Ishikawa (cell line): ENCODE measurements around the gene HYAL2.

ENCODE experiments used
- CEBPB ChIP-seq: IDR thresholded peaks from 2 replicates; pipeline ENCODE4 v1.6.1; 2012
- CREB1 ChIP-seq: IDR thresholded peaks from 2 replicates; pipeline ENCODE4 v1.6.1; 2012; ENCODE audit warnings: low read depth
- EGR1 ChIP-seq: IDR thresholded peaks from 2 replicates; pipeline ENCODE4 v1.6.1; 2012
- EP300 ChIP-seq: IDR thresholded peaks from 2 replicates; pipeline ENCODE4 v1.6.1; 2012; ENCODE audit warnings: borderline replicate concordance
- FOXM1 ChIP-seq: IDR thresholded peaks from 2 replicates; pipeline ENCODE4 v1.6.1; 2012; ENCODE audit warnings: low read depth, borderline replicate concordance
- MAX ChIP-seq: IDR thresholded peaks from 2 replicates; pipeline ENCODE4 v1.6.1; 2012
- NFIC ChIP-seq: IDR thresholded peaks from 2 replicates; pipeline ENCODE4 v1.6.1; 2012
- RAD21 ChIP-seq: IDR thresholded peaks from 2 replicates; pipeline ENCODE4 v1.6.1; 2012; ENCODE audit warnings: low read depth
- REST ChIP-seq: IDR thresholded peaks from 2 replicates; pipeline ENCODE4 v1.6.1; 2012; ENCODE audit warnings: low read depth, mild to moderate bottlenecking
- TAF1 ChIP-seq: IDR thresholded peaks from 2 replicates; pipeline ENCODE4 v1.6.1; 2012; ENCODE audit warnings: low read depth, mild to moderate bottlenecking
- TCF12 ChIP-seq: IDR thresholded peaks from 2 replicates; pipeline ENCODE4 v1.6.1; 2012; ENCODE audit warnings: low read depth
- TEAD4 ChIP-seq: IDR thresholded peaks from 2 replicates; pipeline ENCODE4 v1.6.1; 2012
- USF1 ChIP-seq: IDR thresholded peaks from 2 replicates; pipeline ENCODE4 v1.6.1; 2012
- YY1 ChIP-seq: IDR thresholded peaks from 2 replicates; pipeline ENCODE4 v1.6.1; 2012; ENCODE audit warnings: low read depth
- ZBTB7A ChIP-seq: IDR thresholded peaks from 2 replicates; pipeline ENCODE4 v1.6.1; 2012; ENCODE audit warnings: low read depth

HYAL2 gene

GRCh38 chr3:50278123-50278879 is 44.2 kb downstream of the HYAL2 start:
- TF ChIP-seq EGR1 (no peak), CEBPB (no peak), NFIC (no peak), FOXM1 (no peak), EP300 (no peak), ZBTB7A (no peak), TEAD4 (no peak), REST (no peak), RAD21 (no peak), YY1 (no peak), USF1 (no peak), CREB1 (no peak), MAX (no peak), TCF12 (no peak), TAF1 (no peak)

GRCh38 chr3:50276762-50277101 is 45.8 kb downstream of the HYAL2 start:
- TF ChIP-seq USF1: no peak

- TF ChIP-seq ZBTB7A (no peak), RAD21 (no peak), MAX (no peak), CREB1 (no peak), USF1 (no peak)
These were observed 46.4 kb downstream of the HYAL2 start for GRCh38 chr3:50275996-50276761.

GRCh38 chr3:50275141-50275995 is 47.2 kb downstream of the HYAL2 start:
- no peak for TF ChIP-seq USF1
- TF ChIP-seq CEBPB: no peak
- no peak for TF ChIP-seq EGR1
- TF ChIP-seq TCF12: no peak
- no peak for TF ChIP-seq CREB1
- no peak for TF ChIP-seq FOXM1
- no peak for TF ChIP-seq ZBTB7A
- no peak for TF ChIP-seq RAD21
- no peak for TF ChIP-seq NFIC
- no peak for TF ChIP-seq REST
- TF ChIP-seq TEAD4: no peak
- TF ChIP-seq YY1: no peak
